Neural progenitor cell (in vitro differentiated cells): ENCODE results near the gene MSI2.

Experiments
- EZH2phosphoT487 ChIP-seq: fragments of 200-600 bp; sonication (generic); IDR thresholded peaks from 2 replicates; pipeline ENCODE4 v1.6.1; 2017; ENCODE audit warnings: antibody characterized with exemption
- TF ChIP-seq, protein P1 (sequence below): fragments of 200-600 bp; sonication (generic); IDR thresholded peaks from 2 replicates; pipeline ENCODE4 v1.5.1; 2017; ENCODE audit warnings: antibody characterized with exemption, mild to moderate bottlenecking

DNA sequence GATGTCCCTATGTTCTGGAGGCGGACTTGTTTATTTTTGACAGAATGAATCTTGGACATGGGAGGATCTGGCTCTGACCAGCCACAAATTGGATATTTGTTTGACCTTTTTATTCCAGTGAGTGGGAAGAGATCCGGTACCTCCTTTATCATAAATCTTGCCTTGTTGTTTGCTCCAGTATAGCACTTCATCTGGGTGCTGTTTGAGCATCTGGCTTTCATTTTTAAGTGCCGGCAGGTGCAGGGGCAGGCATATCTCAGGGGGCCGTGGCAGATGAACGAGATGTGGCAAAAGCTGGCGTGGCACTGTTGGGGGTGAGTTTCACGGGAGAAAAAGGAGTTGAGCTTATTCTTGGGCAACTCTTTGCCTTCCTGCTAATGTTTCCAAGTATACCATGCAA lies 37.8 kb downstream of the MSI2 start:
- no peak for TF ChIP-seq EZH2phosphoT487
- TF ChIP-seq, protein P1, sequence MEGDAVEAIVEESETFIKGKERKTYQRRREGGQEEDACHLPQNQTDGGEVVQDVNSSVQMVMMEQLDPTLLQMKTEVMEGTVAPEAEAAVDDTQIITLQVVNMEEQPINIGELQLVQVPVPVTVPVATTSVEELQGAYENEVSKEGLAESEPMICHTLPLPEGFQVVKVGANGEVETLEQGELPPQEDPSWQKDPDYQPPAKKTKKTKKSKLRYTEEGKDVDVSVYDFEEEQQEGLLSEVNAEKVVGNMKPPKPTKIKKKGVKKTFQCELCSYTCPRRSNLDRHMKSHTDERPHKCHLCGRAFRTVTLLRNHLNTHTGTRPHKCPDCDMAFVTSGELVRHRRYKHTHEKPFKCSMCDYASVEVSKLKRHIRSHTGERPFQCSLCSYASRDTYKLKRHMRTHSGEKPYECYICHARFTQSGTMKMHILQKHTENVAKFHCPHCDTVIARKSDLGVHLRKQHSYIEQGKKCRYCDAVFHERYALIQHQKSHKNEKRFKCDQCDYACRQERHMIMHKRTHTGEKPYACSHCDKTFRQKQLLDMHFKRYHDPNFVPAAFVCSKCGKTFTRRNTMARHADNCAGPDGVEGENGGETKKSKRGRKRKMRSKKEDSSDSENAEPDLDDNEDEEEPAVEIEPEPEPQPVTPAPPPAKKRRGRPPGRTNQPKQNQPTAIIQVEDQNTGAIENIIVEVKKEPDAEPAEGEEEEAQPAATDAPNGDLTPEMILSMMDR, result no peak
